H1 (cell line): ENCODE data around the gene ALPL. TPM values are rescaled to one million over a fixed set of nuclear protein-coding genes. Genes with fewer than 3 reads are reported as not detected.

Source experiments
- CTCF ChIA-PET: fragments of 300-600 bp; sonication (Branson Sonifier 250); formaldehyde crosslinking; loops from one replicate; lab custom pipeline; 2021; ENCODE audit not compliant: partially characterized antibody; lab: Charles Lee
- POLR2A ChIA-PET: fragments of 300-600 bp; sonication (Branson Sonifier 250); formaldehyde crosslinking; loops from one replicate; lab custom pipeline; 2021; ENCODE audit warnings: inconsistent platforms; ENCODE audit not compliant: partially characterized antibody; lab: Charles Lee
- DNase-seq, 2 experiments: peaks; one replicate each; pipeline versions ENCODE4 v3.0.0 to v3.0.0-alpha.2; 2010 to 2022; ENCODE audit warnings: low spot score in 2 of 2, low read depth in 1 of 2, mixed read lengths in 1 of 2
- FAIRE-seq: peaks from 2 replicates; lab custom pipeline; 2011; peaks lifted over from hg19 to GRCh38; lab: Jason Lieb, UNC
- H2AFZ ChIP-seq: 2 replicates; pipeline ENCODE4 v1.8.1; 2012; ENCODE audit warnings: low read length, inconsistent platforms
- H2AK5ac ChIP-seq: 2 replicates; pipeline ENCODE4 v1.6.1; 2013; ENCODE audit warnings: low read depth, low read length
- H2BK120ac ChIP-seq: replicated peaks from 2 replicates; pipeline ENCODE3; 2013; ENCODE audit warnings: low read depth, low read length, inconsistent platforms
- H2BK12ac ChIP-seq: 2 replicates; pipeline ENCODE4 v1.6.1; 2013; ENCODE audit warnings: low read depth, low read length
- H2BK15ac ChIP-seq: 2 replicates; pipeline ENCODE4 v1.6.1; 2013; ENCODE audit warnings: low read length
- H2BK20ac ChIP-seq: 2 replicates; pipeline ENCODE4 v1.6.1; 2013; ENCODE audit warnings: low read length
- H2BK5ac ChIP-seq: 2 replicates; pipeline ENCODE4 v1.6.1; 2013; ENCODE audit warnings: low read depth, low read length
- H3K14ac ChIP-seq: 2 replicates; pipeline ENCODE4 v1.6.1; 2013; ENCODE audit warnings: inconsistent platforms; ENCODE audit not compliant: insufficient read length
- H3K18ac ChIP-seq: 2 replicates; pipeline ENCODE4 v1.6.1; 2013; ENCODE audit warnings: low read length; ENCODE audit errors: extremely low read depth
- H3K23ac ChIP-seq: 2 replicates; pipeline ENCODE4 v1.6.1; 2013; ENCODE audit warnings: inconsistent platforms; ENCODE audit not compliant: insufficient read length
- H3K23me2 ChIP-seq: 2 replicates; pipeline ENCODE4 v1.6.1; 2013; ENCODE audit warnings: low read depth, low read length
- H3K27ac ChIP-seq: 2 replicates; pipeline ENCODE4 v1.6.1; 2011; ENCODE audit warnings: low read depth, low read length, inconsistent platforms
- H3K27me3 ChIP-seq, 4 experiments: replicated peaks in 1 of 4; 1 replicate in 1 of 4; 2 replicates in 3 of 4; pipeline versions ENCODE4 v1.6.1 to v1.8.1; 2011 to 2013; ENCODE audit warnings: low read length in 3 of 4, mild to moderate bottlenecking in 3 of 4, inconsistent platforms in 2 of 4, mixed read lengths in 2 of 4, moderate library complexity in 1 of 4; ENCODE audit not compliant: control insufficient read depth in 3 of 4, insufficient read depth in 3 of 4; ENCODE audit errors: extremely low read depth in 1 of 4
- H3K36me3 ChIP-seq, 4 experiments: 2 replicates each; pipeline versions ENCODE4 v1.6.1 to v1.8.1; 2011 to 2013; ENCODE audit warnings: mild to moderate bottlenecking in 4 of 4, low read length in 3 of 4, moderate library complexity in 2 of 4, control low read depth in 1 of 4, inconsistent platforms in 1 of 4; ENCODE audit not compliant: insufficient read depth in 4 of 4, control insufficient read depth in 2 of 4
- H3K4ac ChIP-seq: replicated peaks from 2 replicates; pipeline ENCODE3; 2013; ENCODE audit warnings: low read length, low read depth, mixed read lengths, inconsistent platforms; ENCODE audit not compliant: insufficient read length
- H3K4me1 ChIP-seq, 4 experiments: replicated peaks in 1 of 4; 1 replicate in 1 of 4; 2 replicates in 3 of 4; pipeline versions ENCODE4 v1.6.1 to v1.8.1; 2011 to 2013; ENCODE audit warnings: low read length in 3 of 4, inconsistent platforms in 2 of 4, mixed read lengths in 1 of 4; ENCODE audit not compliant: insufficient read depth in 4 of 4, control insufficient read depth in 3 of 4
- H3K4me2 ChIP-seq, 2 experiments: 2 replicates each; pipeline versions ENCODE4 v1.6.1 to v1.8.1; 2011 to 2013; ENCODE audit warnings: low read depth in 2 of 2, low read length in 2 of 2, control low read depth in 1 of 2, inconsistent platforms in 1 of 2, mild to moderate bottlenecking in 1 of 2; ENCODE audit not compliant: insufficient read depth in 1 of 2
- H3K4me3 ChIP-seq, 4 experiments: fragments of 200-600, 300-600 bp in 1 of 4; sonication (generic), shearing (Covaris generic), sonication (Bioruptor Twin) in 1 of 4; 2 replicates each; pipeline versions ENCODE4 v1.5.1 to v1.8.1; 2011 to 2016; ENCODE audit warnings: low read length in 4 of 4, low read depth in 3 of 4, control low read depth in 2 of 4, inconsistent platforms in 2 of 4, mild to moderate bottlenecking in 2 of 4, mixed read lengths in 1 of 4, moderate library complexity in 1 of 4; ENCODE audit not compliant: insufficient read depth in 2 of 4; ENCODE audit errors: extremely low read depth in 1 of 4
- H3K56ac ChIP-seq: replicated peaks from 2 replicates; pipeline ENCODE3; 2013; ENCODE audit warnings: low read depth, mild to moderate bottlenecking, mixed read lengths, low read length, inconsistent platforms; ENCODE audit not compliant: insufficient read length
- H3K79me1 ChIP-seq: 2 replicates; pipeline ENCODE4 v1.6.1; 2013; ENCODE audit warnings: low read depth, low read length, control low read depth
- H3K79me2 ChIP-seq, 2 experiments: 2 replicates each; pipeline versions ENCODE4 v1.6.1 to v1.8.1; 2012 to 2013; ENCODE audit warnings: low read length in 2 of 2, mild to moderate bottlenecking in 2 of 2, inconsistent platforms in 1 of 2; ENCODE audit not compliant: insufficient read depth in 2 of 2, control insufficient read depth in 1 of 2
- H3K9ac ChIP-seq, 4 experiments: replicated peaks in 1 of 4; 1 replicate in 1 of 4; 2 replicates in 3 of 4; pipeline versions ENCODE4 v1.6.1 to v1.8.1; 2011 to 2013; ENCODE audit warnings: low read depth in 3 of 4, low read length in 3 of 4, control low read depth in 2 of 4, mild to moderate bottlenecking in 2 of 4, moderate library complexity in 2 of 4, inconsistent platforms in 1 of 4; ENCODE audit errors: extremely low read depth in 1 of 4
- H3K9me3 ChIP-seq, 2 experiments: 2 replicates each; pipeline versions ENCODE4 v1.6.1 to v1.8.1; 2012 to 2013; ENCODE audit warnings: mild to moderate bottlenecking in 2 of 2, moderate library complexity in 2 of 2, control low read depth in 1 of 2, inconsistent platforms in 1 of 2, low read depth in 1 of 2, low read length in 1 of 2, mixed read lengths in 1 of 2; ENCODE audit not compliant: insufficient read depth in 2 of 2
- H4K20me1 ChIP-seq, 2 experiments: replicated peaks in 1 of 2; 2 replicates each; pipeline versions ENCODE3 to v1.8.1; 2011 to 2013; ENCODE audit warnings: inconsistent platforms in 2 of 2, low read length in 2 of 2, mild to moderate bottlenecking in 1 of 2; ENCODE audit not compliant: insufficient read depth in 2 of 2, control insufficient read depth in 1 of 2
- H4K5ac ChIP-seq: 2 replicates; pipeline ENCODE4 v1.6.1; 2013; ENCODE audit warnings: low read length, low read depth, mixed read lengths, inconsistent platforms; ENCODE audit not compliant: insufficient read length
- H4K8ac ChIP-seq: 2 replicates; pipeline ENCODE4 v1.8.0; 2013; ENCODE audit warnings: mild to moderate bottlenecking, moderate library complexity, low read length, inconsistent platforms; ENCODE audit not compliant: insufficient read depth; ENCODE audit errors: extremely low read depth
- H4K91ac ChIP-seq: replicated peaks from 2 replicates; pipeline ENCODE3; 2013; ENCODE audit warnings: low read length, mixed read lengths, inconsistent platforms; ENCODE audit not compliant: insufficient read length
- BRCA1 ChIP-seq: IDR thresholded peaks from 2 replicates; pipeline ENCODE4 v1.6.1; 2012; ENCODE audit warnings: low read depth, low read length, improper control_type of control experiment
- HDAC2 ChIP-seq, 2 experiments: fragments of 300-600 bp in 1 of 2; sonication (generic) in 1 of 2; IDR thresholded peaks; 2 replicates each; pipeline ENCODE4 v1.6.1; 2011 to 2012; ENCODE audit warnings: low read depth in 2 of 2, low read length in 2 of 2, mild to moderate bottlenecking in 2 of 2, moderate library complexity in 2 of 2, borderline replicate concordance in 1 of 2, inconsistent platforms in 1 of 2
- WGBS, 2 experiments: shearing (Covaris generic) in 1 of 2; methylation state at CpG; one replicate each; pipeline versions ENCODE4 v1.1.6 to v1.1.7; 2013 to 2015; ENCODE audit warnings: low lambda C conversion rate in 2 of 2, mixed read lengths in 2 of 2, inconsistent platforms in 1 of 2, low coverage in 1 of 2, missing lambda C conversion rate in 1 of 2; ENCODE audit not compliant: insufficient replicate concordance in 2 of 2, insufficient coverage in 1 of 2, insufficient read length in 1 of 2; ENCODE audit errors: extremely low coverage in 1 of 2, missing lambda C conversion rate in 1 of 2; 5-methylcytosine and 5-hydroxymethylcytosine counted together
- polyA plus RNA-seq, 7 experiments: library from polyadenylated mRNA; depleted of rRNA in 3 of 7; stranded (reverse) in 5 of 7; unstranded in 2 of 7; fragments of >200 nt in 5 of 7; fragments of 200-250 nt in 2 of 7; gene quantifications; 1 replicate in 5 of 7; 2 replicates in 1 of 7; 4 replicates in 1 of 7; pipeline versions ENCODE4 v1.2.1 to v1.2.3, GENCODE V29; 2011 to 2013; ENCODE audit warnings: missing spikeins in 2 of 7, mixed read lengths in 2 of 7
- total RNA-seq: library from RNA; stranded (reverse); fragmentation: NEBNext Ultra II Directional; extraction: Animal tissue kit (Norgen Biotek cat#: 25700); gene quantifications from 2 replicates; pipeline ENCODE4 v1.2.1, GENCODE V29; 2021

The ALPL gene
- total and polyA plus RNA-seq, 2 of the 8 experiments (the other 6 are each of a cell fraction or from before 2014, with no cell fraction given), result 175 to 362 TPM

DNA sequence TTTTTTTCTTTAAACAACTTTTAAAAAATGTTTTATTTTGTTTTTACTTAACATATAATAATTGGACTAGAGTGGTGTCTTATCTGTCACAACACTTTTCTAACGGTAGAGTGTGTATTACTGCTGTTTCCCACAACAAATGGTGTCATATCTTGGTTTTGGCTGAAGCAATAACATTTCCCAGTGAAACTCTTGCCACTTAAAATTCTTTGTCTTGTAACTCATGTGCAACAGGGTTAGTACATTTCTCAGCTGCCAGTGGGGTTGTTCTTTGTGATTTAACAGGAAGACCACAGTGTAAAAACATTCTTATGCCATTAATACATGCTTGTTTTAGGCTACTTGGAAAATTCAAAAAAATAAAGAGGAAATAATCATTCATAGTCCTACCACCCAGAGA is 43.5 kb downstream of the ALPL start:
- H3K23me2 ChIP-seq, result no peaks in the 10 kb centered on the region
- H3K79me1 ChIP-seq, result peaks cover 7% of the 10 kb centered on the region
- H3K4me1 ChIP-seq, result peaks cover 3 to 23% (median 12%) of the 10 kb centered on the region in 4 experiments
- 70% methylated on average over 1 of the region's 1 CpG; no CpG with 5 or more reads in 1 of the 2 experiments for WGBS, 2 experiments
- no peak overlapping the region for H3K4ac ChIP-seq
- ChIA-PET POLR2A (interaction anchor here (0.8 to 1.1 kb wide), 3 partner anchors 9 to 77 kb away, joined by 3 read pairs; no protein-coding TSS in a partner anchor), CTCF (interaction anchor here (1.0 to 7.7 kb wide), 4 partner anchors 14 to 335 kb away, joined by 3 to 85 read pairs (median 4); no protein-coding TSS in a partner anchor)
- H2BK5ac ChIP-seq, result 0 out of 2 replicates have a peak overlapping the region, but pooled peaks have one; percentile 24
- H2AFZ ChIP-seq, result no peak overlapping the region
- H3K79me2 ChIP-seq, result peaks cover 0 to 11% of the 10 kb centered on the region in 2 experiments; a peak in 2 of 4 replicates
- H2BK120ac ChIP-seq, result no peak overlapping the region
- H2AK5ac ChIP-seq, result no peak overlapping the region
- H3K14ac ChIP-seq, result no peak overlapping the region
- H4K8ac ChIP-seq, result no peak overlapping the region
- peaks cover 0 to 7% (median 3%) of the 10 kb centered on the region in 4 experiments; a peak in 4 of 8 replicates for H3K36me3 ChIP-seq
- no peak overlapping the region for H4K91ac ChIP-seq
- H3K18ac ChIP-seq, result peak overlapping the region; percentile 48; the same call in 1 of the 2 replicates
- H2BK20ac ChIP-seq, result no peak overlapping the region
- H4K5ac ChIP-seq, result no peak overlapping the region
- no peak overlapping the region for H3K27ac ChIP-seq
- H3K4me2 ChIP-seq, result peak overlapping the region in 1 of 2 experiments; percentile 63; a peak in 1 of 4 replicates
- no peaks in the 10 kb centered on the region for H3K9me3 ChIP-seq
- no peak overlapping the region for H2BK15ac ChIP-seq
- FAIRE-seq, result no peak
- H4K20me1 ChIP-seq, result peaks cover 0 to 3% of the 10 kb centered on the region in 2 experiments
- no peak overlapping the region for H3K4me3 ChIP-seq
- H3K23ac ChIP-seq, result no peak overlapping the region
- H3K56ac ChIP-seq, result no peak overlapping the region
- H3K9ac ChIP-seq, result no peak overlapping the region
- DNase-seq, result no peak
- peak overlapping the region; percentile 39; the same call in 1 of the 2 replicates for H2BK12ac ChIP-seq
- H3K27me3 ChIP-seq, result no peaks in the 10 kb centered on the region
- TF ChIP-seq HDAC2 (IDR thresholded peaks at IDR 0.05; ENCODE audit: borderline replicate concordance in 1 of 2, low read depth in 2 of 2, low read length in 2 of 2) (no peak), BRCA1 (no peak)
